CD4-positive, alpha-beta T cell treated with Interleukin-21 for 1 hour (primary cell): ENCODE measurements around the gene IFITM2.
"Not testable (repeated sequence)": the region's sequence is repeated elsewhere in the genome, so short reads cannot be mapped to it uniquely, and the experiment has no call there.

Experiments
- DNase-seq: peaks from one replicate; pipeline ENCODE4 v3.0.0-alpha.2; 2020

The IFITM2 gene

DNA sequence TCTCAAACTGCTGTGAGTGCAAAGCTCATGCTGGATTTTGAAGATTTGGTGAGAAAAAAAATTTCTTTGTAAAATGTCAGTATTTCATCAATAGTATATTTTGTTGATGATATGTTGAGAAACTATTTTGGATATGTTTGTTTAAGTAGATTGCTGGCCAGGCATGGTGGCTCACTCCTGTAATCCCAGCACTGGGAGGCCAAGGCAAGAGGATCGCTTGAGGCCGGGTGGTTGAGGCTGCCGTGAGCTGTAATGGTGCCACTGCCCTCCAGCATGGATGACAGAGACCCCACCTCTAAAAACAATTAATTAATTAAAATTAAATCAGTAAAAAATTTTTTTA, 19.9 kb downstream of the IFITM2 start:
- no peak for DNase-seq

DNA sequence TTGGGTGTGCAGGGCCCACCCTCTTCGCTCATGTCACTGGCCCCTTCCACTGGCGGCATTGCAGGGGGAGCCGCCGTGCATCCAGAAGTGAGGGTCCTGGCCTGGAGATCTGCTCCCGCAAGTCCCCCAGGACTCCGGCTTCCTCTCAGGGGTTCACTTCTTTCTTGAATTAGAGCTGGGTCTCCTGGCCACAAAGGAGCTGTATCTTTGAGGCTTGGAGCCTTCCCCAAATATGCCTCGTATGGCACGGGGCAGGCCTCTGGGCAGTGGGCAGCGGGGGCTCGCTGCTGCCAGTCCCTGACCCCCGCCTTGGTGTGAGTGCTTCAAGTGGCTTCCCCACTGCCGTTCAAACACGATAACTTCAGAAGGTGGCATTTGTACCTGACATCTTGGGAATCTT, 20.4 kb downstream of the IFITM2 start:
- no peak for DNase-seq

DNA sequence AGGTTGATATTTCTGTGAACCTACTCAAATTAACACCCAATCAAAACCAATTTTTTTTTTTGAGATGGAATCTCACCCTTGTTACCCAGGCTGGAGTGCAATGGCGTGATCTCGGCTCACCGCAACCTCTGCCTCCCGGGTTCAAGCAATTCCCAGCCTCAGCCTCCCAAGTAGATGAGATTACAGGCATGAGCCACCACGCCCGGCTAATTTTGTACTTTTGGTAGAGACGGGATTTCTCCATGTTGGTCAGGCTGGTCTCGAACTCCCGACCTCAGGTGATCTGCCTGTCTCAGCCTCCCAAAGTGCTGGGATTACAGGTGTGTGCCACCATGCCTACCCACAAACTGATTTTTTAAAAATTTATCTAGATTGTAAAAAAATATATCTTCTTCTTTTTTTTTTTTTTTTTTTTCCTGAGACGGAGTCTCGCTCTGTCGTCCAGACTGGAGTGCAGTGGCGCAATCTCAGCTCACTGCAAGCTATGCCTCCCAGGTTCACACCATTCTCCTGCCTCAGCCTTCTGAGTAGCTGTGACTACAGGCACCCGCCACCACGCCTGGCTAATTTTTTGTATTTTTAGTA, 21.0 kb downstream of the IFITM2 start:
- not testable (repeated sequence) for DNase-seq

DNA sequence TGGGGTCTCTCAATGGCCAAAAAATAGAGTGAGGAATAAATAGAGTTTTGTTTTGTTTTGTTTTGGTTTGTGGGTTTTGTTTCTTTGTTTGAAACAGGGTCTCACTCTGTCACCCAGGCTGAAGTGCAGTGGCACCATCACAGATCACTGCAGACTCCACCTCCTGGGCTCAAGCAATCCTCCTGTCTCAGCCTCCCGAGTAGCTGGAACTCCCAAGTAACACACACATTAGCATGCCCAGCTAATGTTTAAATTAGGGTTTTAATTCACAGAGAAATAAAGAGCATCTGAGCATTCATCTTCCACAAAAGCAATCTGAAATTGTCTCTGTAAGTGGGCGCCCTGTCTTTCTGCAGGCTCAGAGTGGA, 22.3 kb downstream of the IFITM2 start:
- no peak for DNase-seq

DNA sequence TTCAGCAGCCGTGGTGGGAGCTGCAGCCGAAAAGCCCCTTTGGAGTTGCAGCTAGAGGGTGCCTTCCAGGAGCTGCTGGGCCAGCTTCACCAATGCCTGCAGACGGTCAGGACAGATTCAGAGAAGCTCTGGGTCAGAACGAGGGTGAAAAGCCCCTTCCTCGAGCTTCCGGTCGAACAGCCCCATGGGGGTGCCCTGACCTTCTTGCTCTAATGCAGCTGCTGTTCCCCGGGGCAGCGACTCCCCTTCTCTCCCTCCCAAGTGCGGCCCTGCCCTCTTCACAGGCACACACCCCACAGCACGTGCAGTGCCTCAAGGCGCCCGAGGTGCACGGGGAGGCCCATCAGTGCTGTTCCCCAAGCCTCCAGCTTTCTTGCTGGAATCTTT, 22.7 kb downstream of the IFITM2 start:
- no peak for DNase-seq

DNA sequence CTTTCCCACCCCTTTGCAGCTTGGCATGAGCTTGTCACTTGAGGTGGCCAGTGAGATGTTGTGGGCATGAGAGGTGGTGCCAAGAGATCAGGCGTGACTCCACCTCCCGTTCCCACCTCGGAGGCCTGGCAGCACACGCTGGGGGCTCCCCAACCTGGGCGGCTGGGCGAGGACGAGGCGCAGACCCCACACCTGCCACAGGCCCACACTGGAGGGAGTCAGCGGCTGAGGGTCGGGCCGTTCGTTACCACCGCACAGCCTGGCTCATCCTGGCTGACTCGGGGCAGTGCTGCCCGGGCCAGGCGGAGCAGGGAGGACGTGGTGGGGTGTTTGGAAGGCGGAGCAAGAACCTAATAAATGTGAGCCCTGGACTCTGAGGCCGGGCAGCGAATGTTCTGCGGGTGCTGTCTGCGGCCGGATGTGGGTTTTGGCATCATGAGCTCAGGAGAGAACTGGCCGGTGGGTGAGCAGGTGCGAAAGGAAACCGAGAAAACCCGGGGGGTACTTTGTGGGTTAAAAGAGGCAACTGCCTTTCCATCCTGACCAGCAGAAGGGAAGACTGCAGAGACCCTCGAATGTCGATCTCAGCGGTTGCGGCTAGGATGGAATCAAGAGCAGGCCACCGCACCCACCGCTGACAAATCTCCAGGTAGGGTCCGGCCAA, 23.2 kb downstream of the IFITM2 start:
- no peak for DNase-seq

DNA sequence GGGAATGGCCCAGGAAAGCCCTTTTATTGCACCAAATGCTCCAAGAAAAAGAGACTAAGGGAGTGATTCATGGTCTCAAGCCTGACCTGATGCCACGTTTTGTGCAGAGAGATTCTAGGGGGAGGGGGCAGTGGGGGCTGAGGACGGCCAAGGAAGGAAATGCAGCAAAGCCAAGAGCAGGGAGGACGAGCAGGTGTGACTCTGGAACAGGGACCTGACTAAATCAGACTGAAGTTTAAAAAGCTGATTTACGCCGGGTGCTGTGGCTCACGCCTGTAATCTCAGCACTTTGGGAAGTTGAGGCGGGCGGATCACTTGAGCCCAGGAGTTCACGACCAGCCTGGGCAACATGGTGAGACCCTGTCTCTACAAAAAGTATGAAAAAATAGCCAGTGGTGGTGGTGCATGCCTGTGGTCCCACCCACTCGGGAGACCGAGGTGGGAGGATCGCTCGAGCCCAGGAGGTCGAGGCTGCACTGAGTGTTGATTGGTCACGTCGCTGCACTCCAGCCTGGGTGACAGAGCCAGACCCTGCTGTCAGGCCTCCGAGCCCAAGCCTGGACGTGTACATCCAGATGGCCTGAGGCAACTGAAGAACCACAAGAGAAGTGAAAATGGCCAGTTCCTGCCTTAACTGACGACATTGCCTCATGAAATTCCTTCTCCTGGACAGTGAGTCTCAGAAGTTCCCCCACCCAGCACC, 23.9 kb downstream of the IFITM2 start:
- no peak for DNase-seq

DNA sequence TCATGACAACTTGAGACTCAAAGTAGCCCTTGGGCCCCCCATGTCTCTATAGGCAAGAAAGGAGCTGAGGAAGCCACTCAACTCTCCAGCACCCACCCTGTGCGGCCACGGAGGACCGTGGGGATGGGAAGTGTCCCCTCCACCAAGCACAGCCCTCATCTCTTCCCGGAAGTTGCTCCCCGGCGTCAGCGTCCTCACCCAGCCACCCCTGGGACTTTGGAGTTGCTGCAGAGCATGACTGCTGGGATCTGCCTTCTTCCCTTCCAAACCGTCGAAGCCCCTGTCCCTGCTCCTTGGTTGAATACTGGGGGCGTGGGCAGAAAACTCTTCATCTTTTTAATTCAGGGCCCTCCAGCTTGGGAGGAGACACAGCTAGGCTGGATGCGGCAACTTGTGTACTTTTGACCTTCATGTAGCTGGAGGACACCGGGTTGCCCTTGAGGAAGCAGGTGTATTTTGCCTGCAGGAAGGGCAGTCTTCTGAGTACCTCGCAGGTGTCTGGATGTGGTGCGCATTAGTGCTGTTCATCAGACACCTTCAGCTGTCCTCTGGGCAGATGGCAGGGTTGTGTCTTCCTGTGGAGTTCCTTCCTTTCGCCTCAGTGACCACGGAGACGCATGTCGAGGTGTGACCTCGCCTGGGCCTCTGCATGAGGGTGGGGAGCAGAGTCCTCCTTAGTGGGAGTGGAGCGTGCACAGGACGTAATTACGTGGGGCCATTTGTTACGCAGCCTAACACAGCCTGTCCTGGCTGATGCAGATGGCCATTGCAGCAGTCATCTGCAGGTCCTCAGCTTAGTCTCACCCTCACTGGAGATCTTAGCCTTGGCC, 25.2 kb downstream of the IFITM2 start:
- no peak for DNase-seq

DNA sequence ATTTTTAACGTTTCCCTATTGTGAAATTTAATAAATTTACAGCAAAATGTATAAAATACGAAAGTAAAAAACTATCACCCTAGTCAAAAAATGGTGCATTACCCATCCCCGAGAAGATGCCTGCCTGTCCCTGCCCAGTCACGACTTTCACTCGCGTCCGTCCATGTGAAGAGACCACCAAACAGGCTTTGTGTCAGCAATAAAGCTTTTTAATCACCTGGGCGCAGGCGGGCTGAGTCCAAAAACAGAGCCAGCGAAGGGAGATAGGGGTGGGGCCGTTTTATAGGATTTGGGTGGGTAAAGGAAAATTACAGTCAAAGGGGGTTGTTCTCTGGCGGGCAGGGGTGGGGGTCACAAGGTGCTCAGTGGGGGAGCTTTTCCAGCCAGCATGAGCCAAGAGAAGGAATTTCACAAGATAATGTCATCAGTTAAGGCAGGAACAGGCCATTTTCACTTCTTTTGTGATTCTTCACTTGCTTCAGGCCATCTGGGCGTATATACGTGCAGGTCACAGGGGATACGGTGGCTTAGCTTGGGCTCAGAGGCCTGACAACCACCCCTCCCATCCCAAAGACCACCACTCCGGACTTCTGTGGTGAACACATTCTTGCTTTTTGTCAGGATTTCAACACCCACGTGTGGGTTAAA, 26.1 kb downstream of the IFITM2 start:
- not testable (repeated sequence) for DNase-seq

DNA sequence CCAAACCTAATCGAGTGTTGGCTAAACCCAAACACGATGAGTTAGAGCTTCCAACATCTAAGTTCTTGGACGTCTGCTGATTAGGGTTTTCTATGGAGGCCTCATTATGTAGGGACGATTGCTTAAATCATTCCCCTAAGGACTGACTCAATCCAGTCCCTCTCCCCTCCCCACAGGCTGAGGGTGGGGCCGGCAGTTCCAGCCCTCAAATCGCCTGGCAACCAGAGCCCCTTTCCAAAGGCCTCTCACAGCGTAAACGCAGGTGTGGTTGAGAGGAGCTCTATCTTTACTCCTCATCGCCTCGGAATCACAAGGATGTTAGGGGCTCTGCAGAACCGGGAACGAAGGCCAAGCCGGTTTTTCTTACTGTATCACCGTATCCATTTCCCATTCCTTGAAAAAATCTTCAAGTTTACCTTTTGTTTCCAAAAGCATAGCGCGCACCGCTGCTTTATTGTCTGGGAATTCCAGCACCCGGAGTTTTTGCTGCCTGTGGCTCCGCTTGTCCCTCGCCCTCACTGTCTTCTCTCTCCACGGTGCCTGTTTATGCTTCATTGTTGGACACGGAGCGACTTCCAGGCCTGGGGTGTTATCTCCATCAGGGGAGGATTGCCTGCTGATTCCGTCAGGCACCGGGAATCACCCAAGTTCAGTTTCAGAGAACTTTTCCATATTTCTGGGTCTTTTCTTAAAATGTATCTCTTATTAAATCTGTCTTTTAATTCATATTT, 26.8 kb downstream of the IFITM2 start:
- DNase-seq, result no peak

DNA sequence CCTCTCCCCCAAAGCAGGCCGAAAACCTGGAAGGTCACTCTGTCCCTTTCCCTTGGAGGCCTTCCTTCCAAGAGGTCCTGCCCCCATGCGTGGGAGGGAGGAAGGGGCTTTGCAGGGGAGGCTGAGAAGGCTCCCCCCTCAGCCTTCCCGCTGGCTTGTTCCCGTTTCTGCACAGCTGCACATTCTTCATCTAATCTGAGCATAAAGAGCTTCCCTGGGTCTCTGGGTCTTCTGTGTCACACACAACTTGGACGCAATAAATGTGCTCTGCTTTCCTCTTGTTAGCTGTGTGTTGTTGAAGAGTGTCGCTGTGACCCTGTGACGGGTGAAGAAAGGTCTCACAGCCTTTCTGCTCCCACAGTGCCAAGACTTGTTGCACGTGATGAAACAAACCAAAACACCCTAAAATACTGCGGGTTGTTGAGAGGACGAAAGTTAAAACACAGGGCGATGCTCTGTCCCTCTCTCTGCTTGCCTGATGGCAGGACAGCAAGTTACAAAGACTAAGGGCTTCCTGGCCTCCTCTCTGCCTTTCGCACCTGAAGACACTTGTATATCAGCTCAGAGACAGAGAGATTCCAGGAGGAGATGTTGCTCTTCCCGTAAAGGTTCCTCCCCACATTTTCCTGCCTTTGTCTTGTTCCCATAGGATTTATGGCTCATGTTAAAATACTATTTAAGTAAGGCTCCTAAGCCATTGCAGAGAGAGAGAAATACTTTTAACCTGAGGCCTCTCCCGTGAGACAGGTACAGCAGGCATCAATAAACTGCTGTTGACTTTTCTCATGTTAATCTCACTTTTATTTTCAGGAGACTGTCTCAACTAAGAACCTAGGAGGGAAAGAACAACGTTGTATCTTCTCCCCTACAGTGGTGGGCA, 28.4 kb downstream of the IFITM2 start:
- DNase-seq, result no peak

DNA sequence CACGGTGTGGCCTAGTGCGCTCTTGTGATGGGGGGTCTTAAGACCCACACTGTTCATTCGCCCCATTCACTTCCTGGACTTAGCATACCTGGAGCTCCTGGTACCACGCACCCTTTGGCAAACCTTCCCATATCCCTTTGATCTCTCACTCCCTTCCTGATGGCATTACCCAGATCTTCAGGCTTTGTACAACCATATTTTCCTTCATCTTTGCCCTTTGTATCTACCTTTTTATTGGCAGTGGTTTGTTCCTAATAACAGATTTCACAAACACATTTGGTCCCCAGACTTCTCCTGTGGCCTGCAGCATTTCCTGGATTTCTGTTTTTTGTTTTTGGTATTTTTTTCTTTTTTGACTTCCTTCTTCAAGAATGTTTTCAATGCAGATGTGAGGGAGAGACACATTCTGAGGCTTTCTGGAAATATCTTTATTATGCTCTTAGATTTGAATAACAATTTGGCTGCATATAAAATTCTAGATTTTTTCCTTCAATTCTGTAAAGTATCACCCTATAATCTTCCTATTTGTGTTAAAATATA, 29.1 kb downstream of the IFITM2 start:
- DNase-seq, result no peak

DNA sequence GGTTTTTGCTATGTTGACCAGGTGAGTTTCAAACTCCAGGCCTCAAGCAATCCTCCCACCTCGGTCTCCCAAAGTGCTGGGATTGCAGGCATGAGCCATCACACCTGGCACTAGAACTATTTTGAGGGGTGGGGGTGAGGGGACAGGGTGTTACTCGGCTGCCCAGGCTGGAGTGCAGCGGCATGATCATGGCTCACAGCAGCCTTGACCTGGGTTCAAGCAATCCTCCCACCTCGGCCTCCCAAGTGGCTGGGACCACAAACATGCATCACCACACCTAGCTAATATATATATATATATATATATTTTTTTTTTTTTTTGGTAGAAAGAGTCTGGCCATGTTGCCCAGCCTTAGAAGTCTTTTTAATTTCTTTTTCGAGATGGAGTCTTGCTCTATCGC, 30.1 kb downstream of the IFITM2 start:
- no peak for DNase-seq

DNA sequence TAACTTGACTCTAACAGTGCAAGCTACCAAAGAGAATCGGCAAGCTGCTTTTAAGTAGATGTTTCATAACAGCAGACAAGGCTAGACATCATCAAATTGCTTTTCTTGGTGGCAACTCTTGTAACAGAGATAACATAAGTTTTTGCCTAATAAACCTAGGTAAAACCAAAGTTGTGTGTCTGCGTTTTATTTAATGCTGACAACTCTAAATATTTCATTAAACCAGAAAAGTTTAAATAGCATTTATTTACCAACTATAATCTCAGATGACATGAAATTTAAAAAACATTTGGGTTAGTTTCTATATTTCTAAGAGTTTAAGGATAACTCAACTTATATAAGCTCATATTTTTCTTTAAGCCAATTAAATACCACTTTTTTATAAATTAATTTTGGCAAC, 32.3 kb downstream of the IFITM2 start:
- no peak for DNase-seq

DNA sequence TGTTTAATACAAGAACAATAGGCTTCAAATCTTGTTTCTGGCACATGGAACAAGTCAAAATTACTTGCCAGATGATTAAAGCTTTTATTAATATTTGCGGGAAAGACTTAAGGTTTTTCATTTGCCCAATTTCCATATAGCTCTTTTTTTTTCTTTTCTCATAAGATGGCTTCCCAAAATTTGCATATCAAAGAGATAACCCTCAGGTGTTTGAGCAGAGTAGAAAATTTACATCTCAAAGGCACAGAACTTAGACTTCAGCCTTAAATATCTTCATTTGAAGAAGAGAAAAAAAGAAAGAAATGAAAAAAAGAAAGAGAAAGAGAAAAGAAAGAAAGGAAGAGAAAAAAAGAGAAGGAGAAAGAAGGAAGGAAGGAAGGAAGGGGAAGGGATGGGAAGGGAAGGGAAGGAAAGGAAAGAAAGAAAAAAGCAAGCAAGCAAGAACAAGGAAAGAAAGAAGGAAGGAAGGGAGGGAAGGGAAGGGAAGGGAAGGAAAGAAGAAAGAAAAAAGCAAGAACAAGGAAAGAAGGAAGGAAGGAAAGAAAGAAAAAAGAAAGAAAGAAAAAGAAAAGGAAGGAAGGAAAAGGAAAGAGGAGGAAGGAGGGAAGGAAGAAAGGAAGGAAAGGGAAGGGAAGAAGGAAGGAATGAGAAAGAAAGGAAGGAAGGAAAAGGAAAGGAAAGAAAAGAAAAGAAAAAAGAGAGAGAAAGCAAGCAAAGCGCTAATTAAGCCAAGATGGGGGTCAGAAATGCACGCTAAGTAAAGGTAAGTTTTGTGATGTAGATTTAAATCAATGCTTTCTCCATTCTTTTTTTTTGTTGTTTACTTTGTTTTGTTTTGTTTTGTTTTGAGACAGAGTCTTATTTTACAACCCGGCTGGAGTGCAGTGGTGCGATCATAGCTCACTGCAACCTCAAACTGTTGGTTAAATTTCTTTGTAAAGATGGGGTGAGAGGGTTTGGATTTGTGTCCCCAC, 33.2 kb downstream of the IFITM2 start:
- DNase-seq, result no peak

DNA sequence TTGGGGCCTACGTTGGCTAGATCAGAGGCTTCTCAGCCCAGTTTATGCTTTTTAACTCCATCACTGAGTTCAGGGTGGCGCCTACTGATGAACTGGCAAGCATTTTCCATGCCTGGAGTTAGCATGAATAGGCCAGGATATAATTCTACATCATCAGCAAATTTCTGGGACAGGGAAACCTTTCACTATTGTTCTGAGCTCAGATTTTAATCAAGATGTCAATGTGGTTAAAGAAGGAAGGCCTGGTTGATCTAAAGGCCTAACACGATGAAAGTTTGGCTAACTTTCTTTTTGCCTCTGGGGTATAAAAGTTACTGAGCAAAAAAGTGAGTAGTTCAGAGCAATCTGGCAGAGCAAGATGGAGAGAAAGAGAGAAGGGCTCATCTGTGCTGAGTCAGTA, 34.7 kb downstream of the IFITM2 start:
- no peak for DNase-seq

DNA sequence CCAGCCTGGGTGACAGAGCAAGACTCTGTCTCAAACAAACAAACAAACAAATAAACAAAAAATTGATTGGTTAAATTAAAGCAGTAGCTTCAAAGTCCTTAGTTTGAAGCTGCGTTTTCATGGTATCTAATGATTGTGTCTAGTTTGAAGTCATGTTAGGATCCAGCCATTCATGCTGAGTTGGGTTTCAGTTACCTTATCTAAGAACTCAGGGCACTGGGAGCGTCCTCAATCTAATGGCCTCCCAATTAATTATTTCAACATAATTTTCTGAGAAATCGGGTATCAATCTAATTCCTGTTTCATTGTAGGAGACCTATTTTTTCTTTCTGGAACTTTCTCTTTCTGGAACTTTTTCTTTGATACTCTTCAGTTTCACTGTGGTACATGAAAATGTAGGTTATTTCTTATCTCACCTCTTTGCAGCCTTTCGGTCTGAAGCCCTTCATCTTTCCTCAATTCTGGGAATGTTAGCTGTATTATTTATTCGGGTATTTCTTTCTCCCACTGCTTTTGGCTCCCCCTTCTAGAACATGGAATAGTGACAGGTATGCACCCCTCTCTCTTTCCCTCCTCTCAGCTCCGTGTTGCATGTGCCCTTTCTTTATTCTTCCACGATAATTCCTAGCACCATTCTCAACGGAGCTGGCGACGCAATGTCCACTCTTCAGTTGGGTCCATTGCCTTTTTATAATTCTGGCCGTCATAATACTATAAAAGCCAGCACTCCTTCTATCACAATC, 37.4 kb downstream of the IFITM2 start:
- no peak for DNase-seq

DNA sequence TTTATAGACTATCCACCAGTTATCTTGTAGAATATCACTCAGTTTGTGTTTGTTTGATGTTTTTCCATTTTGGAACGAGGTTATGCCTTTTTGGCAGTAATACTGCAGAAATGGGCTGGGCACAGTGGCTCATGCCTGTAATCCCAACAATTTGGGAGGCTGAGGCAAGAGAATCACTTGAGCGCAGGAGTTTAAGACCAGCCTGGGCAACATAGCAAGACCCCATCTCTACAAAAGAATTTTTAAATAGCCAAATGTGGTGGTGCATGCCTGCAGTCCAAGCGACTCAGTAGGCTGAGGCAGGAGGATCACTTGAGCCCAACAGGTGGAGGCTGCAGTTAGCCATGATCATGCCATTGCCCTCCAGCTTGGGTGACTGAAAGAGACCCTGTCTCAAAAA, 38.9 kb downstream of the IFITM2 start:
- DNase-seq, result no peak

DNA sequence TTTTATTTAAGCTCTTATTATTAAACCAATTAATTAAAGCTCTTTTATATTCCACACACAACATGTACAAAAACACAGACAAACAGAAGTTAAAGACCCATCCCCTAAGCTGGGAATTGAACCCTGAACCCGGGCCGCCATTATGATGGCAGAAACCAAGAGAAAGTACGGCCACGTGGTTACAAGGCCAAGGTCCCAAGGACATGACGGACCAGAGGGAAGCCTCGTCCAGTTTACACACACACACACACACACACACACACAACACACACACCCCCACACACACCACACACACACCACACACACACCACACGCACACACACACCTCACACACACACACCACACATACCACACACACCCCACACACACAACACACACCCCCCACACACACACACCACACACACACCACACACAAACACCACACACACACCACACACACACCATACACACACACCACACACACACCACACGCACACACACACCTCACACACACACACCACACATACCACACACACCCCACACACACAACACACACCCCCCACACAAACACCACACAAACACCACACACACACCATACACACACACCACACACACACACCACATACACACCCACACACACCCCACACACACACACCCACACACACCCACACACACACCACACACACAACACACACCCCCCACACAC, 41.8 kb downstream of the IFITM2 start:
- DNase-seq, result not testable (repeated sequence)
